Fibroblast of lung (primary cell): ENCODE results near the gene C1orf50. TPM values are rescaled to one million over a fixed set of nuclear protein-coding genes. Genes with fewer than 3 reads are reported as not detected.

ENCODE experiments used
- DNase-seq, 2 donors: peaks; one replicate each; pipeline versions ENCODE4 v3.0.0 to v3.0.0-alpha.2; 2010; ENCODE audit warnings: low read depth in 2 of 2
- H2AFZ ChIP-seq: 2 replicates; pipeline ENCODE4 v1.5.1; 2012; ENCODE audit warnings: low read length, control low read depth, inconsistent platforms
- H3K27ac ChIP-seq: 2 replicates; pipeline ENCODE4 v1.5.1; 2011; ENCODE audit warnings: low read length, control low read depth; ENCODE audit not compliant: insufficient read depth
- H3K27me3 ChIP-seq: 2 replicates; pipeline ENCODE4 v1.5.1; 2011; ENCODE audit warnings: mild to moderate bottlenecking, low read length; ENCODE audit not compliant: control insufficient read depth, insufficient read depth
- H3K36me3 ChIP-seq: 2 replicates; pipeline ENCODE4 v1.5.1; 2011; ENCODE audit warnings: low read length; ENCODE audit not compliant: control insufficient read depth, insufficient read depth
- H3K4me1 ChIP-seq: 2 replicates; pipeline ENCODE4 v1.5.1; 2011; ENCODE audit warnings: low read length; ENCODE audit not compliant: control insufficient read depth, insufficient read depth; ENCODE audit errors: extremely low read depth
- H3K4me2 ChIP-seq: 2 replicates; pipeline ENCODE4 v1.5.1; 2011; ENCODE audit warnings: low read length, control low read depth; ENCODE audit not compliant: insufficient read depth; ENCODE audit errors: extremely low read depth
- H3K4me3 ChIP-seq, 4 experiments: fragments of 200-600 bp in 1 of 4; sonication (generic) in 1 of 4; replicated peaks in 1 of 4; 2 replicates each; pipeline ENCODE4 v1.5.1; 2011 to 2016; ENCODE audit warnings: low read length in 4 of 4, low read depth in 3 of 4, mild to moderate bottlenecking in 3 of 4, control low read depth in 2 of 4, inconsistent platforms in 1 of 4, mixed read lengths in 1 of 4; ENCODE audit not compliant: insufficient read depth in 1 of 4; ENCODE audit errors: control extremely low read depth in 1 of 4
- H3K79me2 ChIP-seq: 2 replicates; pipeline ENCODE4 v1.5.1; 2012; ENCODE audit warnings: mild to moderate bottlenecking, low read length, inconsistent platforms; ENCODE audit not compliant: control insufficient read depth, insufficient read depth
- H3K9ac ChIP-seq: 2 replicates; pipeline ENCODE4 v1.5.1; 2011; ENCODE audit warnings: mild to moderate bottlenecking, low read length, control low read depth; ENCODE audit not compliant: insufficient read depth
- H3K9me3 ChIP-seq: 2 replicates; pipeline ENCODE4 v1.5.1; 2012; ENCODE audit warnings: low read depth, low read length; ENCODE audit not compliant: control insufficient read depth, insufficient read depth
- H4K20me1 ChIP-seq: 2 replicates; pipeline ENCODE4 v1.5.1; 2011; ENCODE audit warnings: low read length; ENCODE audit not compliant: control insufficient read depth, insufficient read depth; ENCODE audit errors: extremely low read depth
- CTCF ChIP-seq, 2 donors: IDR thresholded peaks in 1 of 2; conservative IDR thresholded peaks in 1 of 2; 1 replicate in 1 of 2; 2 replicates in 1 of 2; pipeline ENCODE4 v1.5.1; 2011 to 2012; ENCODE audit warnings: low read length in 2 of 2, control low read depth in 1 of 2, inconsistent platforms in 1 of 2, low read depth in 1 of 2, mild to moderate bottlenecking in 1 of 2
- EZH2 ChIP-seq: IDR thresholded peaks from 2 replicates; pipeline ENCODE4 v1.5.1; 2012; ENCODE audit warnings: low read length, control low read depth, mild to moderate bottlenecking; ENCODE audit errors: missing control alignments
- polyA plus RNA-seq, 2 donors: library from polyadenylated mRNA; depleted of rRNA in 1 of 2; stranded (reverse) in 1 of 2; unstranded in 1 of 2; fragments of >200 nt; gene quantifications; 2 replicates each; pipeline ENCODE4 v1.2.1, GENCODE V29; 2011 to 2012; ENCODE audit warnings: missing spikeins in 1 of 2
- total RNA-seq: library from RNA; depleted of rRNA; stranded (reverse); fragments of >200 nt; gene quantifications from 2 replicates; pipeline ENCODE4 v1.2.1, GENCODE V29; 2014

C1orf50 gene
- total and polyA plus RNA-seq, 2 donors (not counting 1 experiment from before 2014, with no cell fraction given), result 5.9 to 9.5 TPM

GRCh38 chr1:42767510-42768000 is 506 bp downstream of the C1orf50 start:
- H3K4me1 ChIP-seq, result peaks cover 2% of the 10 kb centered on the region
- TF ChIP-seq CTCF (conservative IDR thresholded peaks at IDR 0.05 in 1 of 2, IDR thresholded peaks at IDR 0.05 in 1 of 2; ENCODE audit: low read depth in 1 of 2, low read length in 2 of 2), result no peak
- no peak for TF ChIP-seq EZH2
- no peak for DNase-seq
- peak overlapping the region; percentile 89 for H2AFZ ChIP-seq
- peak overlapping the region; percentile 84 for H3K27ac ChIP-seq
- H3K27me3 ChIP-seq, result no peaks in the 10 kb centered on the region
- peak overlapping the region; percentile 63 to 98 (median 97) for H3K4me3 ChIP-seq
- H3K9me3 ChIP-seq, result no peaks in the 10 kb centered on the region
- peaks cover 4% of the 10 kb centered on the region for H4K20me1 ChIP-seq
- H3K4me2 ChIP-seq, result peak overlapping the region; percentile 99
- H3K79me2 ChIP-seq, result peaks cover 55% of the 10 kb centered on the region
- no peaks in the 10 kb centered on the region for H3K36me3 ChIP-seq
- peak overlapping the region; percentile 92 for H3K9ac ChIP-seq

GRCh38 chr1:42768172-42768571 is 1.1 kb downstream of the C1orf50 start:
- peak overlapping the region; percentile 89 for H2AFZ ChIP-seq
- no peaks in the 10 kb centered on the region for H3K9me3 ChIP-seq
- no peak for DNase-seq
- H3K4me2 ChIP-seq, result peak overlapping the region; percentile 99
- peaks cover 49% of the 10 kb centered on the region for H3K79me2 ChIP-seq
- peak overlapping the region; percentile 63 to 98 (median 97) for H3K4me3 ChIP-seq
- peak overlapping the region; percentile 92 for H3K9ac ChIP-seq
- peak overlapping the region; percentile 84 for H3K27ac ChIP-seq
- TF ChIP-seq CTCF (conservative IDR thresholded peaks at IDR 0.05 in 1 of 2, IDR thresholded peaks at IDR 0.05 in 1 of 2; ENCODE audit: low read depth in 1 of 2, low read length in 2 of 2) (no peak), EZH2 (no peak)
- no peaks in the 10 kb centered on the region for H3K27me3 ChIP-seq
- peaks cover 2% of the 10 kb centered on the region for H3K4me1 ChIP-seq
- H4K20me1 ChIP-seq, result peaks cover 4% of the 10 kb centered on the region
- no peaks in the 10 kb centered on the region for H3K36me3 ChIP-seq

GRCh38 chr1:42769811-42770210 is 2.8 kb downstream of the C1orf50 start:
- H3K4me3 ChIP-seq, result no peak overlapping the region
- TF ChIP-seq CTCF (conservative IDR thresholded peaks at IDR 0.05 in 1 of 2, IDR thresholded peaks at IDR 0.05 in 1 of 2; ENCODE audit: low read depth in 1 of 2, low read length in 2 of 2) (no peak), EZH2 (no peak)
- no peak overlapping the region for H3K9ac ChIP-seq
- H4K20me1 ChIP-seq, result peaks cover 1% of the 10 kb centered on the region
- no peaks in the 10 kb centered on the region for H3K36me3 ChIP-seq
- no peaks in the 10 kb centered on the region for H3K9me3 ChIP-seq
- DNase-seq, result no peak
- H3K4me1 ChIP-seq, result peaks cover 2% of the 10 kb centered on the region
- H3K4me2 ChIP-seq, result no peak overlapping the region
- peaks cover 33% of the 10 kb centered on the region for H3K79me2 ChIP-seq
- H3K27me3 ChIP-seq, result no peaks in the 10 kb centered on the region
- no peak overlapping the region for H2AFZ ChIP-seq
- no peak overlapping the region for H3K27ac ChIP-seq
